Fibroblast of lung (primary cell): Measurements from ENCODE around the gene VMAC. TPM values are rescaled to one million over a fixed set of nuclear protein-coding genes. Genes with fewer than 3 reads are reported as not detected.
"Not testable (repeated sequence)": the region's sequence is repeated elsewhere in the genome, so short reads cannot be mapped to it uniquely, and the experiment has no call there.

ENCODE experiments used
- DNase-seq, 2 donors: peaks; one replicate each; pipeline versions ENCODE4 v3.0.0 to v3.0.0-alpha.2; 2010; ENCODE audit warnings: low read depth in 2 of 2
- H2AFZ ChIP-seq: 2 replicates; pipeline ENCODE4 v1.5.1; 2012; ENCODE audit warnings: low read length, control low read depth, inconsistent platforms
- H3K27ac ChIP-seq: 2 replicates; pipeline ENCODE4 v1.5.1; 2011; ENCODE audit warnings: low read length, control low read depth; ENCODE audit not compliant: insufficient read depth
- H3K27me3 ChIP-seq: 2 replicates; pipeline ENCODE4 v1.5.1; 2011; ENCODE audit warnings: mild to moderate bottlenecking, low read length; ENCODE audit not compliant: control insufficient read depth, insufficient read depth
- H3K36me3 ChIP-seq: 2 replicates; pipeline ENCODE4 v1.5.1; 2011; ENCODE audit warnings: low read length; ENCODE audit not compliant: control insufficient read depth, insufficient read depth
- H3K4me1 ChIP-seq: 2 replicates; pipeline ENCODE4 v1.5.1; 2011; ENCODE audit warnings: low read length; ENCODE audit not compliant: control insufficient read depth, insufficient read depth; ENCODE audit errors: extremely low read depth
- H3K4me2 ChIP-seq: 2 replicates; pipeline ENCODE4 v1.5.1; 2011; ENCODE audit warnings: low read length, control low read depth; ENCODE audit not compliant: insufficient read depth; ENCODE audit errors: extremely low read depth
- H3K4me3 ChIP-seq, 4 experiments: fragments of 200-600 bp in 1 of 4; sonication (generic) in 1 of 4; replicated peaks in 1 of 4; 2 replicates each; pipeline ENCODE4 v1.5.1; 2011 to 2016; ENCODE audit warnings: low read length in 4 of 4, low read depth in 3 of 4, mild to moderate bottlenecking in 3 of 4, control low read depth in 2 of 4, inconsistent platforms in 1 of 4, mixed read lengths in 1 of 4; ENCODE audit not compliant: insufficient read depth in 1 of 4; ENCODE audit errors: control extremely low read depth in 1 of 4
- H3K79me2 ChIP-seq: 2 replicates; pipeline ENCODE4 v1.5.1; 2012; ENCODE audit warnings: mild to moderate bottlenecking, low read length, inconsistent platforms; ENCODE audit not compliant: control insufficient read depth, insufficient read depth
- H3K9ac ChIP-seq: 2 replicates; pipeline ENCODE4 v1.5.1; 2011; ENCODE audit warnings: mild to moderate bottlenecking, low read length, control low read depth; ENCODE audit not compliant: insufficient read depth
- H3K9me3 ChIP-seq: 2 replicates; pipeline ENCODE4 v1.5.1; 2012; ENCODE audit warnings: low read depth, low read length; ENCODE audit not compliant: control insufficient read depth, insufficient read depth
- H4K20me1 ChIP-seq: 2 replicates; pipeline ENCODE4 v1.5.1; 2011; ENCODE audit warnings: low read length; ENCODE audit not compliant: control insufficient read depth, insufficient read depth; ENCODE audit errors: extremely low read depth
- CTCF ChIP-seq, 2 donors: IDR thresholded peaks in 1 of 2; conservative IDR thresholded peaks in 1 of 2; 1 replicate in 1 of 2; 2 replicates in 1 of 2; pipeline ENCODE4 v1.5.1; 2011 to 2012; ENCODE audit warnings: low read length in 2 of 2, control low read depth in 1 of 2, inconsistent platforms in 1 of 2, low read depth in 1 of 2, mild to moderate bottlenecking in 1 of 2
- polyA plus RNA-seq, 2 donors: library from polyadenylated mRNA; depleted of rRNA in 1 of 2; stranded (reverse) in 1 of 2; unstranded in 1 of 2; fragments of >200 nt; gene quantifications; 2 replicates each; pipeline ENCODE4 v1.2.1, GENCODE V29; 2011 to 2012; ENCODE audit warnings: missing spikeins in 1 of 2
- total RNA-seq: library from RNA; depleted of rRNA; stranded (reverse); fragments of >200 nt; gene quantifications from 2 replicates; pipeline ENCODE4 v1.2.1, GENCODE V29; 2014

The VMAC gene
- total and polyA plus RNA-seq, 2 donors (not counting 1 experiment from before 2014, with no cell fraction given): 1.7 to 8.3 TPM

DNA sequence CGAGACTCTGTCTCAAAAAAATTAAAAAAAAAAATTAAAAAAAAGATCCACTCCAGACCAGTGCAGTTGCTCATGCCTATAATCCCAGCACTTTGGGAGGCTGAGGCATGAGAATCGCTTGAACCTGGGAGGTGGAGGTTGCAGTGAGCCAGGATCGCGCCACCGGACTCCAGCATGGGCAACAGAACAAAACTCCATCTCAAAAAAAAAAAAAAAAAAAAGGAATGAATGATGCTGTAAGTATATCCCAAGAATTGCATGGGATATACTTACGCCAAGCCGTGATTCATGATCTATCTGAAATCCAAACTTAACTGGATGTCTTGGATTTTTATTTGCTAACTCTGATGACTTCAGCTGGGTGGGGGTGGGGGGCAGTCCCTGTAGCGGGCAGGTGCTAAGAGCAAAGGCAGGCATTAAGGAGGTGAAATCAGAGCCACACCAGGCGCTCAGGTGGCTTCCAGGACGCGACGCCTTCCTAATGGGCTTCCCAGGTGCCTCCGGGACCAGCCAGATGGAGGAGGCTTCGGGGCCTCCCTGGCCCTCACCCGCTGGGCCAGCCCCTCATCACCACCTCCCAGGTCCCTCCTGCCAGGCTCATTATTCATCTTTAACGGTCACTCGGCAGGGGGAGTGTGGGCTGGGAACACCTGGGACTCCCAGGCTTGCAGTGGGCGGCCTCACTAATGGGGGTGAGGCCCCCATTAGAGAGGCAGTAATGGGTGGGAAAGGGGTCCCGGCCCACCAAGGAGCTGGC lies 23.0 kb upstream of the VMAC start:
- no peak overlapping the region for H3K27ac ChIP-seq
- no peaks in the 10 kb centered on the region for H3K9me3 ChIP-seq
- no peak for DNase-seq
- no peak overlapping the region for H3K4me3 ChIP-seq
- H3K79me2 ChIP-seq: no peaks in the 10 kb centered on the region
- no peaks in the 10 kb centered on the region for H3K27me3 ChIP-seq
- TF ChIP-seq CTCF (conservative IDR thresholded peaks at IDR 0.05 in 1 of 2, IDR thresholded peaks at IDR 0.05 in 1 of 2; ENCODE audit: low read depth in 1 of 2, low read length in 2 of 2): no peak
- no peaks in the 10 kb centered on the region for H4K20me1 ChIP-seq
- H2AFZ ChIP-seq: no peak overlapping the region
- H3K36me3 ChIP-seq: no peaks in the 10 kb centered on the region
- peaks cover 5% of the 10 kb centered on the region for H3K4me1 ChIP-seq
- H3K4me2 ChIP-seq: no peak overlapping the region
- H3K9ac ChIP-seq: no peak overlapping the region

DNA sequence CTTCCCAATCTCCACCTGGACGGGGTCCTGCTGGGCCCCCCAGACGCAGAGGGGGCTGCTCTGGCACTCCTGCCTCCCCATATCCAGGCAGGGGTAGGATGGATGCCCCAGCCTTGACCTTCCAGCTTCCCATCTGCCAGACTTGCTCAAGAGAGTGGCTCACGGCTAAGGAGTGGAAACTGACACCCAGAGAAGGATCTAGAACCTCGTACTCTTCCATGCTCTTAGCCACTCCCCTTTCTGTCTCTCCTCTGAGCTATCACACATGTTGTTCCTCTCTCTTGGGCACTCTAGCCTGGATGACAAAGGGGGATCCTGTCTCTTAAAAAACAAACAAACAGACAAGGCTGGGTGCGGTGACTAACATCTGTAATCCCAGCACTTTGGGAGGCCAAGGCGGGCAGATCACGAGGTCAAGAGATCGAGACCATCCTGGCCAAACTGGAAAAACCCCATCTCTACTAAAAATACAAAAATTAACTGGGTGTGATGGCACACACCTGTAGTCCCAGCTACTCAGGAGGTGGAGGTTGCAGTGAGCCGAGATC lies 22.2 kb upstream of the VMAC start:
- no peaks in the 10 kb centered on the region for H4K20me1 ChIP-seq
- no peaks in the 10 kb centered on the region for H3K79me2 ChIP-seq
- H3K27ac ChIP-seq: no peak overlapping the region
- H3K4me2 ChIP-seq: no peak overlapping the region
- peak in 1 of 2 donors; percentile 37 for DNase-seq
- no peaks in the 10 kb centered on the region for H3K9me3 ChIP-seq
- no peak overlapping the region for H3K4me3 ChIP-seq
- no peak for TF ChIP-seq CTCF (conservative IDR thresholded peaks at IDR 0.05 in 1 of 2, IDR thresholded peaks at IDR 0.05 in 1 of 2; ENCODE audit: low read depth in 1 of 2, low read length in 2 of 2)
- H3K9ac ChIP-seq: no peak overlapping the region
- H3K4me1 ChIP-seq: peaks cover 5% of the 10 kb centered on the region
- H3K27me3 ChIP-seq: no peaks in the 10 kb centered on the region
- no peak overlapping the region for H2AFZ ChIP-seq
- no peaks in the 10 kb centered on the region for H3K36me3 ChIP-seq

DNA sequence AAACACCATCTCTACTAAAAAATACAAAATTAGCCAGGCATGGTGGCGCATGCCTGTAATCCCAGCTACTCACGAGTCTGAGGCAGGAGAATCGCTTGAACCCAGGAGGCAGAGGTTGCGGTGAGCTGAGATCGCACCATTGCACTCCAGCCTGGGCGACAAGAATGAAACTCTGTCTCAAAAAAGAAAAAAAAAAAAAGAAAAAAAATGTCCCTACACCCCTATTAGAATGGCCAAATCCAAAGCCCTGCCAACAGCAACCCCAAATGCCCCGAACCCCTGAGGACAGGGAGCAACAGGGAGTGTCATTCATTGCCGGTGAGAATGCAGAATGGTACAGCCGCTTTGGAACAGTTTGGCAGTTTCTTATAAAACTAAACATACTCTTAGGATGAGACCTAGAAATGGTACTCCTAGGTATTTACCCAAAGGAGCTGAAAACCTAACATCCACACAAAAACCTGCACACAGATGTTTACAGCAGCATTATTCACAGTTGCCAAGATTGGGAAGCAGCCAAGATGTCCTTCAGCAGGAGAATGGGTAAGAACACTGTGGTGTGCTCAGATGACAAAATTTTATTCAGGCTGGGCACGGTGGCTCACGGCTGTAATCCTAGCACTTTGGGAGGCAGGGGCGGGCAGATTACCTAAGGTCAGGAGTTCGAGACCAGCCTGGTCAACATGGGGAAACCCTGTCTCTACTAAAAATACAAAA lies 21.4 kb upstream of the VMAC start:
- not testable (repeated sequence) for H3K4me3 ChIP-seq, H3K36me3 ChIP-seq, H3K27me3 ChIP-seq, DNase-seq, H3K27ac ChIP-seq, H3K79me2 ChIP-seq, H3K9me3 ChIP-seq, H2AFZ ChIP-seq, H4K20me1 ChIP-seq, H3K4me1 ChIP-seq, H3K9ac ChIP-seq, H3K4me2 ChIP-seq

DNA sequence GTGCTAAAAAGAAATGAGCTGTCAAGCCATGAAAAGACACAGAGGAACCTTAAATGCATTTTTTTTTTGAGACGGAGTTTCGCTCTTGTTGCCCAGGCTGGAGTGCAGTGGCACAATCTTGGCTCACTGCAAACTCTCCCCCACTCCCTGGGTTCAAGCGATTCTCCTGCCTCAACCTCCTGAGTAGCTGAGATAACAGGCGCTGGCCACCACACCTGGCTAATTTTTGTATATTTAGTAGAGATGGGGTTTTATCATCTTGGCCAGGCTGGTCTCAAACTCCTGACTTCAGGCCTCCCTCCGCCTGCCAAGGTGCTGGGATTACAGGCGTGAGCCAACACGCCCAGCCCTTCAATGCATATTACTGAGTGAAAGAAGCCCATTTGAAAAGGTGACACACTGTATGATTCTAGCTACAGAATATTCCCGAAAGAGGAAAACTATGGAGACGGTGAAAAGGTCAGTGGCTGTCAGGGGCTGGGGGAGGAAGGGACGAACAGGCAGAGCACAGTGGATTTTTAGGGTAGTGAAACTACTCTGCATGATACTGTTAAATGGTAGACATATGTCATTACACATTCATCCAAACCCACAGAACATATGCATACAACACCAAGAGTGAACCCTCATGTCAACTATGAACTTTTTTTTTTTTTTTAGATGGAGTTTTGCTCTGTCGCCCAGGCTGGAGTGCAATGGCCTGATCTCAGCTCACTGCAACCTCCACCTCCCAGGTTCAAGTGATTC lies 20.4 kb upstream of the VMAC start:
- not testable (repeated sequence) for H3K27me3 ChIP-seq, H3K79me2 ChIP-seq, H3K36me3 ChIP-seq, H3K27ac ChIP-seq, H3K4me2 ChIP-seq, H3K9ac ChIP-seq, H4K20me1 ChIP-seq, H2AFZ ChIP-seq, DNase-seq, H3K4me3 ChIP-seq, H3K9me3 ChIP-seq, H3K4me1 ChIP-seq
